Endothelial cell of umbilical vein (primary cell): ENCODE measurements around the gene CPZ.

Experiments
- FOS ChIP-seq: IDR thresholded peaks from 2 replicates; pipeline ENCODE4 v1.6.1; 2011; ENCODE audit warnings: mild to moderate bottlenecking, low read length, moderate library complexity, borderline replicate concordance; ENCODE audit not compliant: insufficient read depth
- GATA2 ChIP-seq: IDR thresholded peaks from 2 replicates; pipeline ENCODE4 v1.7.0; 2011; ENCODE audit warnings: low read depth, mild to moderate bottlenecking, moderate library complexity, mixed read lengths, low read length; ENCODE audit not compliant: insufficient read length, insufficient read depth
- POLR2A ChIP-seq: IDR thresholded peaks from 2 replicates; pipeline ENCODE4 v1.6.1; 2012; ENCODE audit warnings: low read depth, mild to moderate bottlenecking, control low read depth, low read length
- TF ChIP-seq, protein P1 (sequence below), 2 donors: IDR thresholded peaks; 1 replicate in 1 of 2; 2 replicates in 1 of 2; pipeline ENCODE4 v1.5.1; 2011; ENCODE audit warnings: low read length in 2 of 2, mild to moderate bottlenecking in 2 of 2, moderate library complexity in 2 of 2, control low read depth in 1 of 2, inconsistent platforms in 1 of 2, low read depth in 1 of 2; ENCODE audit not compliant: insufficient read depth in 1 of 2; ENCODE audit errors: extremely low read depth in 1 of 2
- TF ChIP-seq, protein P2 (sequence below): IDR thresholded peaks from 2 replicates; pipeline ENCODE4 v1.6.1; 2011; ENCODE audit not compliant: insufficient read depth, insufficient read length

DNA sequence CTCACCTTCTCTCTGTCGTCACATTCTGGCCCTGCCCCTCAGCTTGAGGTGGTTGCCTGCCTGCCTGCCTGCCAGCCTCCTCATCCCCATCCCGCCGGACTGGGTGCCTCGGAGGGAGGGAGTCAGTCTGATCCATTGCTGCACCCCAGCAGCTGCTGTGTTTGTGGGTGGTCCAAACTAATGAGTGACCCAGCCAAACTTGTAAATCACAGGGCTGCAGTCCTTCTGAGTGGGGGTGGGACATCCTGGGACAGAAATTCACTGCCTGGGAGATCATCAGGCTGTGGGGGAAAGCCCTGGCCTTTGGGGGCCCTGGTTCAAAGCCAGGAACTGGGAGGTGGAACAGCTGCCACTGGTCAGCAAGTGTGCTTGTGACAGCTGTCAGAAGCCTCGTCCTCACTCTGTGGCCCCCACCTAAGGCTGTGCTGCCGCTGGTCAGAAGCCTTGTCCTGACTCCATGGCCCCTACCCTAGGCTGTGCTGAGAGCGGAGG lies 6.8 kb upstream of the CPZ start:
- TF ChIP-seq, protein P1, sequence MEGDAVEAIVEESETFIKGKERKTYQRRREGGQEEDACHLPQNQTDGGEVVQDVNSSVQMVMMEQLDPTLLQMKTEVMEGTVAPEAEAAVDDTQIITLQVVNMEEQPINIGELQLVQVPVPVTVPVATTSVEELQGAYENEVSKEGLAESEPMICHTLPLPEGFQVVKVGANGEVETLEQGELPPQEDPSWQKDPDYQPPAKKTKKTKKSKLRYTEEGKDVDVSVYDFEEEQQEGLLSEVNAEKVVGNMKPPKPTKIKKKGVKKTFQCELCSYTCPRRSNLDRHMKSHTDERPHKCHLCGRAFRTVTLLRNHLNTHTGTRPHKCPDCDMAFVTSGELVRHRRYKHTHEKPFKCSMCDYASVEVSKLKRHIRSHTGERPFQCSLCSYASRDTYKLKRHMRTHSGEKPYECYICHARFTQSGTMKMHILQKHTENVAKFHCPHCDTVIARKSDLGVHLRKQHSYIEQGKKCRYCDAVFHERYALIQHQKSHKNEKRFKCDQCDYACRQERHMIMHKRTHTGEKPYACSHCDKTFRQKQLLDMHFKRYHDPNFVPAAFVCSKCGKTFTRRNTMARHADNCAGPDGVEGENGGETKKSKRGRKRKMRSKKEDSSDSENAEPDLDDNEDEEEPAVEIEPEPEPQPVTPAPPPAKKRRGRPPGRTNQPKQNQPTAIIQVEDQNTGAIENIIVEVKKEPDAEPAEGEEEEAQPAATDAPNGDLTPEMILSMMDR (IDR thresholded peaks at IDR 0.05; ENCODE audit: extremely low read depth in 1 of 2, insufficient read depth in 1 of 2, low read depth in 1 of 2, low read length in 2 of 2) = no peak
- TF ChIP-seq POLR2A = no peak
- TF ChIP-seq, protein P2, sequence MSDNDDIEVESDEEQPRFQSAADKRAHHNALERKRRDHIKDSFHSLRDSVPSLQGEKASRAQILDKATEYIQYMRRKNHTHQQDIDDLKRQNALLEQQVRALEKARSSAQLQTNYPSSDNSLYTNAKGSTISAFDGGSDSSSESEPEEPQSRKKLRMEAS = no peak
- TF ChIP-seq GATA2 = no peak
- no peak for TF ChIP-seq FOS
